AG08395 (cell line): Measurements from ENCODE around the gene SPATA31D1.
"Not testable (repeated sequence)": the region's sequence is repeated elsewhere in the genome, so short reads cannot be mapped to it uniquely, and the experiment has no call there.

Experiments used
- DNase-seq: peaks from one replicate; pipeline ENCODE4 v3.0.0; 2012; ENCODE audit warnings: mixed read lengths, low spot score

SPATA31D1 gene

GRCh38 chr9:81988472-81988871, at the start of gene SPATA31D1:
SPATA31D1 (plus strand) TSS chr9:81988772; CDS start chr9:81988819, 47 bp downstream.
- not testable (repeated sequence) for DNase-seq

- not testable (repeated sequence) for DNase-seq
Observed at GRCh38 chr9:81943393-81943792, 45.2 kb upstream of the SPATA31D1 start, which contains the start of gene SPATA31D3. SPATA31D3 (plus strand) TSS chr9:81943500; CDS start chr9:81943586, 86 bp downstream.

GRCh38 chr9:81948650-81949049, 39.9 kb upstream of the SPATA31D1 start:
- not testable (repeated sequence) for DNase-seq

GRCh38 chr9:81953096-81953495, 35.5 kb upstream of the SPATA31D1 start:
- no peak for DNase-seq

GRCh38 chr9:81955625-81956024, 32.9 kb upstream of the SPATA31D1 start:
- no peak for DNase-seq

- peak; percentile 60 for DNase-seq
Observed at GRCh38 chr9:81964218-81965171, 24.1 kb upstream of the SPATA31D1 start.

GRCh38 chr9:81968026-81968425, 20.5 kb upstream of the SPATA31D1 start:
- DNase-seq = no peak

GRCh38 chr9:81969971-81970370, 18.6 kb upstream of the SPATA31D1 start:
- peak; percentile 10 for DNase-seq

GRCh38 chr9:81971727-81972126, 16.8 kb upstream of the SPATA31D1 start:
- DNase-seq = no peak

- DNase-seq = no peak
Observed at GRCh38 chr9:81974764-81975163, 13.8 kb upstream of the SPATA31D1 start.

GRCh38 chr9:81976351-81976750, 12.2 kb upstream of the SPATA31D1 start:
- no peak for DNase-seq

- no peak for DNase-seq
Observed at GRCh38 chr9:81979196-81979595, 9.4 kb upstream of the SPATA31D1 start.

GRCh38 chr9:81980568-81980967, 8.0 kb upstream of the SPATA31D1 start:
- DNase-seq = peak; percentile 33

- DNase-seq = no peak
Observed at GRCh38 chr9:81981883-81982282, 6.7 kb upstream of the SPATA31D1 start.

- DNase-seq = no peak
Observed at GRCh38 chr9:81984928-81985327, 3.6 kb upstream of the SPATA31D1 start.

- no peak for DNase-seq
Observed at GRCh38 chr9:81986051-81986450, 2.5 kb upstream of the SPATA31D1 start.

GRCh38 chr9:81989700-81990099, 1.1 kb downstream of the SPATA31D1 start:
- DNase-seq = no peak

- DNase-seq = no peak
Observed at GRCh38 chr9:81993656-81994055, 5.1 kb downstream of the SPATA31D1 start.

- no peak for DNase-seq
Observed at GRCh38 chr9:81999806-82000205, 11.2 kb downstream of the SPATA31D1 start.

- DNase-seq = no peak
Observed at GRCh38 chr9:82010711-82011110, 22.1 kb downstream of the SPATA31D1 start.

- DNase-seq = no peak
Observed at GRCh38 chr9:82011133-82011532, 22.6 kb downstream of the SPATA31D1 start.

GRCh38 chr9:82012276-82012675, 23.7 kb downstream of the SPATA31D1 start:
- no peak for DNase-seq

GRCh38 chr9:82020331-82020730, 31.8 kb downstream of the SPATA31D1 start:
- DNase-seq = no peak
